K562 (cell line): ENCODE results near the gene ERBB3. TPM values are rescaled to one million over a fixed set of nuclear protein-coding genes. Genes with fewer than 3 reads are reported as not detected.

Source experiments
- ARID4B ChIP-seq: sonication (generic); formaldehyde crosslinking; IDR thresholded peaks from 2 replicates; pipeline ENCODE4 v1.8.0; 2022; ENCODE audit warnings: mild to moderate bottlenecking, missing genetic modification reagents
- BHLHE40 ChIP-seq: IDR thresholded peaks from 2 replicates; pipeline ENCODE4 v1.6.1; 2011; ENCODE audit warnings: low read length, improper control_type of control experiment
- FOXJ2 ChIP-seq: fragments of 200-800 bp; sonication (Bioruptor generic); IDR thresholded peaks from 2 replicates; pipeline ENCODE4 v1.6.1; 2016; ENCODE audit warnings: missing genetic modification characterization, missing compliant biosample characterization
- HDAC3 ChIP-seq: fragments of 450-650 bp; IDR thresholded peaks from 2 replicates; pipeline ENCODE4 v1.6.1; 2018; ENCODE audit warnings: borderline replicate concordance, mild to moderate bottlenecking, moderate library complexity; ENCODE audit not compliant: partially characterized antibody
- HMBOX1 ChIP-seq: sonication (generic); IDR thresholded peaks from 2 replicates; pipeline ENCODE4 v1.6.1; 2016
- HNRNPLL ChIP-seq: fragments of 200-400 bp; formaldehyde crosslinking; IDR thresholded peaks from 2 replicates; pipeline ENCODE4 v1.6.1; 2017; ENCODE audit warnings: low read length, low read depth, mild to moderate bottlenecking; ENCODE audit not compliant: poor library complexity, severe bottlenecking
- JUNB ChIP-seq: fragments of 450-650 bp; formaldehyde crosslinking; conservative IDR thresholded peaks from 2 replicates; pipeline ENCODE4 v1.4.0; 2020; ENCODE audit warnings: mild to moderate bottlenecking
- MCM2 ChIP-seq: fragments of 450-650 bp; IDR thresholded peaks from 2 replicates; pipeline ENCODE4 v1.6.1; 2017; ENCODE audit warnings: low read depth, mild to moderate bottlenecking
- SIX5 ChIP-seq, 2 experiments: IDR thresholded peaks; 2 replicates each; pipeline ENCODE4 v1.6.1; 2011; ENCODE audit warnings: low read length in 2 of 2, borderline replicate concordance in 1 of 2, low read depth in 1 of 2, mild to moderate bottlenecking in 1 of 2, moderate library complexity in 1 of 2; ENCODE audit not compliant: insufficient read depth in 1 of 2
- SNAPC5 ChIP-seq: fragments of 250-450 bp; sonication (Bioruptor Pico); IDR thresholded peaks from 2 replicates; pipeline ENCODE4 v1.8.0; 2021; ENCODE audit warnings: moderate library complexity, mild to moderate bottlenecking, inconsistent platforms
- THRB ChIP-seq: fragments of 450-650 bp; formaldehyde crosslinking; conservative IDR thresholded peaks from 2 replicates; pipeline ENCODE4 v1.4.0; 2022; ENCODE audit warnings: mild to moderate bottlenecking, missing genetic modification characterization
- XRCC4 ChIP-seq: IDR thresholded peaks from one replicate; pipeline ENCODE4 v1.6.1; 2011; ENCODE audit not compliant: insufficient read depth, insufficient read length; ENCODE audit errors: extremely low read depth
- ZNF239 ChIP-seq: fragments of 250-450 bp; sonication (Bioruptor Pico); IDR thresholded peaks from 2 replicates; pipeline ENCODE4 v1.4.0; 2020; ENCODE audit warnings: mild to moderate bottlenecking
- ZNF24 ChIP-seq: fragments of 450-650 bp; IDR thresholded peaks from 2 replicates; pipeline ENCODE4 v1.6.1; 2016
- ZNF316 ChIP-seq: fragments of 450-650 bp; IDR thresholded peaks from 2 replicates; pipeline ENCODE4 v1.6.1; 2016
- ZNF398 ChIP-seq: fragments of 250-450 bp; sonication (Bioruptor Pico); IDR thresholded peaks from 2 replicates; pipeline ENCODE4 v1.8.0; 2021; ENCODE audit warnings: moderate library complexity, mild to moderate bottlenecking, inconsistent platforms
- ZNF511 ChIP-seq: sonication (generic); formaldehyde crosslinking; IDR thresholded peaks from 2 replicates; pipeline ENCODE4 v1.8.0; 2022; ENCODE audit warnings: mild to moderate bottlenecking, missing genetic modification reagents
- polyA plus RNA-seq, 8 experiments: library from polyadenylated mRNA; depleted of rRNA in 4 of 8; stranded (reverse) in 5 of 8; unstranded in 3 of 8; fragments of >200 nt; fragmentation: Nextera tagmentation in 2 of 8; fragmentation: Illumina TruSeq in 1 of 8; extraction: Ambion mirVana in 2 of 8; extraction: Trizol in 1 of 8; gene quantifications; 2 replicates each; pipeline versions ENCODE4 v1.2.1 to v1.2.3, GENCODE V29; 2011 to 2014; ENCODE audit warnings: inconsistent platforms in 1 of 8, missing spikeins in 1 of 8
- total RNA-seq, 7 experiments: library from RNA; depleted of rRNA in 6 of 7; stranded (reverse); fragments of >200 nt in 6 of 7; fragmentation: Illumina TruSeq in 2 of 7; extraction: Trizol in 2 of 7; gene quantifications; 2 replicates each; pipeline versions ENCODE4 v1.2.1 to v1.2.3, GENCODE V29; 2011 to 2021; ENCODE audit warnings: low replicate concordance in 1 of 7

The ERBB3 gene
- total and polyA plus RNA-seq, 9 of the 15 experiments (the other 6 are each of a cell fraction or from before 2014, with no cell fraction given) = 1.5 to 5.4 (median 3.8) TPM

GRCh38 chr12:56041552-56042429, 38.2 kb upstream of the ERBB3 start, which contains the start of gene RPS26 (continued):
- TF ChIP-seq HMBOX1 (peak; percentile 54; the same call in 1 of the 2 replicates), MCM2 (no peak), SNAPC5 (no peak), HDAC3 (peak; percentile 81), ZNF511 (CRISPR knock-in tag) (peak; percentile 77; the same call in 1 of the 2 replicates), ARID4B (CRISPR knock-in tag) (peak; percentile 90), ZNF239 (CRISPR knock-in tag) (peak; percentile 34; the same call in 1 of the 2 replicates), HNRNPLL (peak; percentile 59), ZNF398 (CRISPR knock-in tag) (no peak), BHLHE40 (no peak; the same call in 1 of the 2 replicates), FOXJ2 (tag) (peak; percentile 78; the same call in 1 of the 2 replicates), SIX5 (IDR thresholded peaks at IDR 0.05; ENCODE audit: borderline replicate concordance in 1 of 2, insufficient read depth in 1 of 2, low read depth in 1 of 2, low read length in 2 of 2) (peak; percentile 85 to 87), THRB (CRISPR knock-in tag) (peak; percentile 63; the same call in 1 of the 2 replicates), JUNB (CRISPR knock-in tag) (no peak), XRCC4 (no peak), ZNF24 (no peak), ZNF316 (no peak; the same call in 1 of the 2 replicates)
